Activated T-helper 2 cell treated with anti-CD3 and anti-CD28 coated beads, Interferon-gamma antibody, Interleukin-2, Interleukin-4, amounts not matched to agents 10 μg/mL and 5 μg/mL and 100 μg/mL, durations not matched to agents 14 hours and 24 hours and 36 hours (primary cell): ENCODE results near the gene CYSLTR2. TPM values are rescaled to one million over a fixed set of nuclear protein-coding genes. Genes with fewer than 3 reads are reported as not detected.
A peak's percentile ranks its signal among the peaks of the same experiment; 100 is the strongest.
"Not testable (repeated sequence)": the region's sequence is repeated elsewhere in the genome, so short reads cannot be mapped to it uniquely, and the experiment has no call there.

Experiments
- DNase-seq: peaks from one replicate; pipeline ENCODE4 v3.0.0; 2021; ENCODE audit warnings: low spot score
- H3K27ac Mint-ChIP-seq: one replicate; pipeline ENCODE4 v1.8.0; 2021; ENCODE audit warnings: mixed read lengths
- H3K27me3 Mint-ChIP-seq: one replicate; pipeline ENCODE4 v1.8.0; 2021; ENCODE audit warnings: low read depth, mixed read lengths
- H3K36me3 Mint-ChIP-seq: one replicate; pipeline ENCODE4 v1.8.0; 2021; ENCODE audit warnings: low read depth, mixed read lengths
- H3K4me1 Mint-ChIP-seq: one replicate; pipeline ENCODE4 v1.8.0; 2021; ENCODE audit warnings: low read depth, mixed read lengths
- H3K4me3 Mint-ChIP-seq: one replicate; pipeline ENCODE4 v1.8.0; 2021; ENCODE audit warnings: low read depth, mild to moderate bottlenecking, moderate library complexity, mixed read lengths
- H3K9me3 Mint-ChIP-seq: one replicate; pipeline ENCODE4 v1.8.0; 2021; ENCODE audit warnings: mixed read lengths
- intact Hi-C: fragments of 100-400 bp; cut with micrococcal nuclease; formaldehyde crosslinking; loops from one replicate; pipeline ENCODE4 v1.15.1; 2023
- total RNA-seq: library from RNA; stranded (reverse); gene quantifications from 2 replicates; pipeline ENCODE4 v1.2.3, GENCODE V29; 2022

The CYSLTR2 gene
- total RNA-seq, 1 donor from 2014 or later, result 3.7 TPM

DNA sequence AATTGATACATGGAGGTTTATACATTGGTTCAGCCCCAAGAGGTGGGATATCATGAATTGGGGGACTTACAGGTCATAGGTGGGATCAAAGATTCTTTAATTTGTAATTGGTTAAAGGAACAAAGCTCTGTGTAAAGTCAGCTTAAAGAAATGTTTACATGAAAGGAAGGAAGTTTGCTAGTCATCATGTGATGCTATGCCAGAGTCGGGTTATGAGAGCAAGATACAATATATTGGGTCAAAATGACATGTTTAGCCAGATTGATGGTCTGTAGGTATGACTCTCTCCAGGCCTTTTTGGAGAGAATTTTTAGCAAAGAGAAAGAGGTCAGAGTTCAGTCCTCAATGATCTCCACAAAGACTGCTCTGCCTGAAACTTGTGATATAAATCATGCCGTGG is 5.3 kb upstream of the CYSLTR2 start:
- H3K9me3 Mint-ChIP-seq, result no peaks in the 10 kb centered on the region
- no peaks in the 10 kb centered on the region for H3K36me3 Mint-ChIP-seq
- H3K27ac Mint-ChIP-seq, result no peak overlapping the region
- peaks cover 19% of the 10 kb centered on the region for H3K4me1 Mint-ChIP-seq
- H3K4me3 Mint-ChIP-seq, result no peak overlapping the region
- H3K27me3 Mint-ChIP-seq, result no peaks in the 10 kb centered on the region
- DNase-seq, result no peak
- intact Hi-C loops, result no loop called here

DNA sequence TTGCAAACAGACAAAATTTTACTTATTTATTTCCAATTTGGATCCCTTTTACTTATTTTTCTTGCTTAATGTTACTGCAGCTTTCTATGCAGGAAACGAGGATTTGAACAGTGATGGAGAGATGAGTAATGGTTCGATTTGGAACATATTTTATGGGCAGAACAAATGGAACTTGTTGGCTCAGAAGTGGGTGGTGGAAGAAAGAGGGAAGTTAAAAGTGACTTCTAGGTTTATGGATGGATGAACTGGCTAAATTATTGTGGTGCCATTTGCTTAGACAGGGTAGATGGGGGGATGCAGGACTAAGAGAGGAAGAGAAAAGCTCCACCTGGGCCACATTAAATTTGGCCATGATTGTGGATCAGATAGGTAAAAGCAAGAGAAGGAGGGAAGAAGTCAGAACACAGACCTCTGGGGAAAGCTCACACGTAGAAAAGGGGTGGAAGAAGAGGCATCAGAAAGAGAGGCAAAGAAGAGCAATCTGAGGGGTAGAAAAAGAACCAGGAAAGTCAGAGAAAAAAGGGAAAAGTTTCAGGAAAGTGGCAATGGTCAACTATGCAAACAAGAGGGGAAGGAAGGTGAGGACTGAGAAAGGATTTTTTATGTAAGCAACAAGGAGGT is 768 bp upstream of the CYSLTR2 start:
- Mint-ChIP-seq H3K27me3 (no peaks in the 10 kb centered on the region), H3K4me1 (peaks cover 41% of the 10 kb centered on the region), H3K9me3 (no peaks in the 10 kb centered on the region), H3K27ac (peak overlapping the region; percentile 84), H3K36me3 (no peaks in the 10 kb centered on the region), H3K4me3 (peak overlapping the region; percentile 79)
- intact Hi-C loops, result loop anchor here (5.0 to 10.0 kb wide), 6 partner anchors 58 to 322 kb away; partner anchors contain the start of gene FNDC3A
- no peak for DNase-seq

DNA sequence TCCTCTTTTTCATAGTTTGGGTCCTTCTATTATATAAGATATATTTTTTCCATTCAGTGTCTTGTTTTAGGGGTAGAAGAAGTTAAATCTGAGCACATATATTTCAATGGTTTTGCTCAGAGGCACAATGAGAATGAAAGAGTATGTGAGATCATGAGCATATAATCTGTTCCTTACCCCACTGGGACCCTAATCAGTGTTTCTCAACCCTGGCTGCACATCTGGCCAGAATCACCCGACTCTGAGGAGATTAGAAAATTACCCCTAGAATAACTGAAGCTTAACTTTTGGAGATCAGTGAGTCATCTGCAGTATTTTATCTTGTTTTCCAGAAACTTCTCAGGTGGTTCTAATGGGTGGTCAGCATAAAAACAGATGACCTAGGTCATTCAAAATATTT is 782 bp downstream of the CYSLTR2 start:
- no peak overlapping the region for H3K27ac Mint-ChIP-seq
- no peak for DNase-seq
- intact Hi-C loops, result loop anchor here (5.0 to 10.0 kb wide), 6 partner anchors 60 to 320 kb away; partner anchors contain the start of gene FNDC3A
- peak overlapping the region; percentile 79 for H3K4me3 Mint-ChIP-seq
- H3K36me3 Mint-ChIP-seq, result no peaks in the 10 kb centered on the region
- peaks cover 44% of the 10 kb centered on the region for H3K4me1 Mint-ChIP-seq
- no peaks in the 10 kb centered on the region for H3K27me3 Mint-ChIP-seq
- no peaks in the 10 kb centered on the region for H3K9me3 Mint-ChIP-seq

- intact Hi-C loops, result loop anchor here (10.0 kb wide), 2 partner anchors 60 to 320 kb away; partner anchors contain the start of gene FNDC3A
- H3K27me3 Mint-ChIP-seq, result no peaks in the 10 kb centered on the region
- DNase-seq, result no peak
Observed at GRCh38 chr13:48655291-48655690, 1.6 kb downstream of the CYSLTR2 start.

DNA sequence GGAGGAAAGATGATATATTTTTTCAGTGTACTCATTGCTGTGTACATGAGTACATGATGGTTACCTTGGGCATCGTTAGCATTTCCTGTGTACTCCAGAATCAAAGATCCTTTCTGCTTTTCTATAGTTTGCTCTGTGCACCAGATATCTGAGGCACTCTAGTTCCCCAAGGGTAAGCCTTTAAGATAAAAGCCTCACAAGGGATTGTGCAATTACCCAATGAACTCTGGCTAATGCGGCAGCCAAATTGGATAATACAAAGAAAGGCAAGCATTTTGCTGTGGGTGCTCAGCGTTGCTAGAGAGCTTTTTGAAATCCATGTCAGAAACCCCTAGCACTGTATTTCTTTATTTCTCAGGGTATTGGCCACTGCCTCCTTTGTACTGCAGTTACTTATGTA is 2.9 kb downstream of the CYSLTR2 start:
- Mint-ChIP-seq H3K36me3 (no peaks in the 10 kb centered on the region), H3K9me3 (no peaks in the 10 kb centered on the region), H3K27me3 (no peaks in the 10 kb centered on the region), H3K4me1 (peaks cover 51% of the 10 kb centered on the region), H3K27ac (no peak overlapping the region), H3K4me3 (no peak overlapping the region)
- DNase-seq, result no peak
- intact Hi-C loops, result loop anchor here (10.0 kb wide), 2 partner anchors 62 to 318 kb away; partner anchors contain the start of gene FNDC3A

More at GRCh38 chr13:48655291-48655690, 1.6 kb downstream of the CYSLTR2 start:
- H3K9me3 Mint-ChIP-seq, result no peaks in the 10 kb centered on the region
- peaks cover 49% of the 10 kb centered on the region for H3K4me1 Mint-ChIP-seq
- no peaks in the 10 kb centered on the region for H3K36me3 Mint-ChIP-seq
- peak overlapping the region; percentile 31 for H3K4me3 Mint-ChIP-seq
- no peak overlapping the region for H3K27ac Mint-ChIP-seq

DNA sequence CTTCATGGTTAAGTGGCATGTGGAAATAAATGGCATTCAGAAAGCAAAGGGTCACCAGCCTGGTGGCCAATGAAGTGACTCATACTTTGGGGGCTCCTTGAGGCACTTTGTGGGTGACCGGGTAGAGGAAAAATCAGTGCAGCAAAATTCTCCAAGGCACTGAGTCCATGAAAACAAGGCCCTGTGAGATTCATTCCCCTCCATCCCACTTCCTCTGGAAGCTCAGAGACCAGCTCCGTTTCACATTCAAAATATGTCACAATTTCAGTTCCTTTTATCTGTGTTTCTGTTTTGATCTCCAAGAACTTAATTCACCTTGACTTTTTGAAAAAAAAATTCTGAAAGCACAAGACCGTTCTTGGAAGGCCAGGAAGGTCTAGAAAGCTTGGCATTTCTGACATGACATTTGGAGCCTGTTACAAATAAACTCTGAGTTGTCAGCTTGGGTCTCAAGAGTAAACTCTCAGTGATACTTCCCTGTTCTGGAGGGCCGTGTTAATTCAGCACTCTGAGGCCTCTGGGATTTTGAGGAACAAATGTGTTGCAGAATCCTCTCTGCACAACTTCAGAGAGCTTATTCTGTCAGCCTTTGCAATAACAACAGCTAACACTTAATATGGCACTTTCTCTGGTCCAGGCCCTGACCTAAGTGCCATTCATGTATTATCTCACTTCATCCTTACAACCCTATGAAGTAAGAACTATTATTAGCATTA is 6.8 kb downstream of the CYSLTR2 start:
- intact Hi-C loops, result no loop called here
- H3K36me3 Mint-ChIP-seq, result peaks cover 5% of the 10 kb centered on the region
- H3K27me3 Mint-ChIP-seq, result no peaks in the 10 kb centered on the region
- no peak overlapping the region for H3K27ac Mint-ChIP-seq
- H3K4me1 Mint-ChIP-seq, result peaks cover 23% of the 10 kb centered on the region
- peaks cover 31% of the 10 kb centered on the region for H3K9me3 Mint-ChIP-seq
- DNase-seq, result no peak
- no peak overlapping the region for H3K4me3 Mint-ChIP-seq

- H3K36me3 Mint-ChIP-seq, result peaks cover 5% of the 10 kb centered on the region
- H3K27me3 Mint-ChIP-seq, result no peaks in the 10 kb centered on the region
- no peak overlapping the region for H3K27ac Mint-ChIP-seq
- H3K9me3 Mint-ChIP-seq, result peaks cover 37% of the 10 kb centered on the region
- peaks cover 19% of the 10 kb centered on the region for H3K4me1 Mint-ChIP-seq
- DNase-seq, result no peak
- intact Hi-C loops, result no loop called here
- H3K4me3 Mint-ChIP-seq, result no peak overlapping the region
Observed at GRCh38 chr13:48661107-48661506, 7.4 kb downstream of the CYSLTR2 start.

GRCh38 chr13:48662226-48662625 is 8.5 kb downstream of the CYSLTR2 start:
- Mint-ChIP-seq H3K36me3 (peaks cover 5% of the 10 kb centered on the region), H3K27ac (no peak overlapping the region), H3K9me3 (peaks cover 48% of the 10 kb centered on the region), H3K4me1 (peaks cover 15% of the 10 kb centered on the region), H3K4me3 (no peak overlapping the region), H3K27me3 (no peaks in the 10 kb centered on the region)
- intact Hi-C loops, result no loop called here
- DNase-seq, result no peak

DNA sequence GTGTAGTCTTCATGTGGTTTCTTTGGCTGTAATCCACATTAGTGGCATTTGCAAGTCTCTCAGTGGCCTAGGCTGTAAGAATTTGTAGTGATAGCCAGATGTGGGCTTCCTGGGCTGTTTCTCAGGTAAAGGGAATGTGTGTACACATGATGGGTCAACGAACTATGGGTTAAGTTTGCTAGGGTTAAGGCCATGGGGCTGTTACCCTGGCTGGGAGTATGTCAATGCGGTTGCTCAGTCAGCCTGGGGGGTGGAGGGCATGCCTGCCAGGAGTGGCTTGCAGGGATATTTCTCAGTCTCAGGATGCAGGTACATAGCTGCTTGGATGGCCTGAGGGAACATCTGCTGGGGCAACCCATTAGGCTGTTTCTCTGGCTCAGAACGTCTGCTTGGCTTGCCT is 13.4 kb downstream of the CYSLTR2 start:
- Mint-ChIP-seq H3K4me1 (no peaks in the 10 kb centered on the region), H3K36me3 (peaks cover 9% of the 10 kb centered on the region), H3K27ac (no peak overlapping the region), H3K27me3 (no peaks in the 10 kb centered on the region), H3K9me3 (peaks cover 94% of the 10 kb centered on the region), H3K4me3 (no peak overlapping the region)
- no peak for DNase-seq
- intact Hi-C loops, result no loop called here

- H3K4me1 Mint-ChIP-seq, DNase-seq, H3K27me3 Mint-ChIP-seq, H3K27ac Mint-ChIP-seq, H3K4me3 Mint-ChIP-seq, H3K36me3 Mint-ChIP-seq, intact Hi-C loops: not testable (repeated sequence)
- peaks cover 67% of the 10 kb centered on the region for H3K9me3 Mint-ChIP-seq
Observed at GRCh38 chr13:48671421-48671820, 17.7 kb downstream of the CYSLTR2 start.

DNA sequence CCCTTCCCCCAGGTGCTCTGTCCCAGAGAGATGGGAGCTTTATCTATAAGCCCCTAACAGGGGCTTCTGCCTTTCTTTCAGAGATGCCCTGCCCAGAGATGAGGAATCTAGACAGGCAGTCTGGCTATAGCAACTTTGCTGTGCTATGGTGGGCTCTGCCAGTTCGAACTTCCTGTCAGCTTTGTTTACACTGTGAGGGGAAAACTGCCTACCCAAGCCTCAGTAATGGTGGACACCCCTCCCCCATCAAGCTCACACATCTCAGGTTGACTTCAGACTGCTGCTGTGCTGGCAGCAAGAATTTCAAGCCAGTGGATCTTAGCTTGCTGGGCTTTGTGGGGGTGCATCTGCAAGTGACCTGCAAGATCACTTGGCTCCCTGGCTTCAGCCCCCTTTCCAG is 21.5 kb downstream of the CYSLTR2 start:
- Mint-ChIP-seq H3K4me3 (no peak overlapping the region), H3K36me3 (no peaks in the 10 kb centered on the region), H3K9me3 (peaks cover 32% of the 10 kb centered on the region), H3K4me1 (peaks cover 12% of the 10 kb centered on the region), H3K27me3 (no peaks in the 10 kb centered on the region), H3K27ac (no peak overlapping the region)
- intact Hi-C loops, result no loop called here
- no peak for DNase-seq

DNA sequence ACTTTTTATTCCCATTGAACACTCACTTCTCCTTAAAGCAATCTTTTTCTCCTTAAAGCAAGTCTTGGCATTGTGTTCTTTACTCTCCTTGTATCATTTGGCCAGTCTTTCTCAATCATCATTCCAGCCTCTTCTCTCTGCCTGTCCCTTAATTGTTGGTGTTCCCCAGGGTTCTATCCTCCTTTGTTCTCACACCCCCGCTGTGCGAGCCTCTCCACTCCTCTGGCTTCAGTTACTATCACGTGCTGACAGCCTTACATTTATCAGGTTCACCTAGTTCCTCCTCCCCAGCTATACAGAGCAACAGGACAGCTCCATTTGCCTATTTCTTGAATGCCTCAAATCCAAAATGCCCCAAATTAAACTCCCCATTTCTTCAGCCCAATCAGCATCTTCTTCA is 24.6 kb downstream of the CYSLTR2 start:
- H3K27ac Mint-ChIP-seq, result no peak overlapping the region
- no peak for DNase-seq

DNA sequence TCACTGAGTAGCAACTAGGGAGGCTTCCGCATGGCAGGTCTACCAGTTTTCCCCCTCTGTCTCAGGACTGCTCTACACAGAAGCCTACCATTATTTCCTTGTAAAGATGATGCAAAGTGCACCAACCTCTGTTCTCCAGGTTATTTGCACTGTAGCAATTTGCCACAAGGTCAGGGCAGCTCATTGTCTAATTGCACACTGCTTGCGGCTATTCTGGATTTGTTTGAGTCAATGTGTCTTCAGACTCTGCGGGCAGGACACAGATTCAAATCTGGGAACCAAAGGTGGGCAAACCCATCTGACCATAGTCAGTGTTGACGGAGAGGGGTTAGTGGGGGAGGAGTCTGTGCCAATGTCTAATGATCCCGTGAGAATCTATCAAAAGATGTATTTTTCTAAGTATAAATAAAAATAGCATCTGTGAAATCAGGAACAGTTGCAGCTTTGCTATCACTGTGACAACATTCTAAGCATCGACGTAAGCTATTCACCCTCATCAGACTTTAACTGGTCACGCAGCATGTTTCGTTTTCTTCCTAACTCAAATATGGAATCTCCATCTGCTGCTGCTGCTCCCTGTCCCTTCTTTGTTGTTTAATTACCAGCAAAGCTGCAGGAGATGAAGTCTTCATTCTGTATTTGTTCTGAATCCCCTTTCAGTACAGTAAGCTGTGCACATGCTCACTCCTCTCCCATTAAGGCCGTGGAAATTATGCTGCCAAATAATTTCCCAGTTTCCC is 26.4 kb downstream of the CYSLTR2 start:
- Mint-ChIP-seq H3K4me1 (peaks cover 12% of the 10 kb centered on the region), H3K9me3 (no peaks in the 10 kb centered on the region), H3K4me3 (no peak overlapping the region), H3K36me3 (no peaks in the 10 kb centered on the region), H3K27ac (no peak overlapping the region), H3K27me3 (no peaks in the 10 kb centered on the region)
- DNase-seq, result no peak
- intact Hi-C loops, result no loop called here

More for the DNA sequence above, 24.6 kb downstream of the CYSLTR2 start:
- H3K36me3 Mint-ChIP-seq, result no peaks in the 10 kb centered on the region
- H3K27me3 Mint-ChIP-seq, result no peaks in the 10 kb centered on the region
- H3K4me1 Mint-ChIP-seq, result peaks cover 12% of the 10 kb centered on the region
- no peak overlapping the region for H3K4me3 Mint-ChIP-seq
- intact Hi-C loops, result no loop called here
- H3K9me3 Mint-ChIP-seq, result peaks cover 11% of the 10 kb centered on the region
